Fibroblast of mammary gland (primary cell): Measurements from ENCODE around the gene USH2A.
"Not testable (repeated sequence)": the region's sequence is repeated elsewhere in the genome, so short reads cannot be mapped to it uniquely, and the experiment has no call there.

Source experiments
- DNase-seq: peaks from one replicate; pipeline ENCODE4 v3.0.0-alpha.2; 2010; ENCODE audit warnings: low read depth
- H3K4me3 ChIP-seq: 2 replicates; pipeline ENCODE4 v1.5.1; 2011; ENCODE audit warnings: low read depth, mild to moderate bottlenecking, low read length, moderate library complexity; ENCODE audit not compliant: control insufficient read depth
- TF ChIP-seq, protein P1 (sequence below): conservative IDR thresholded peaks from 2 replicates; pipeline ENCODE4 v1.5.1; 2011; ENCODE audit warnings: low read depth, low read length, inconsistent platforms; ENCODE audit not compliant: control insufficient read depth, insufficient read depth

Gene USH2A

DNA sequence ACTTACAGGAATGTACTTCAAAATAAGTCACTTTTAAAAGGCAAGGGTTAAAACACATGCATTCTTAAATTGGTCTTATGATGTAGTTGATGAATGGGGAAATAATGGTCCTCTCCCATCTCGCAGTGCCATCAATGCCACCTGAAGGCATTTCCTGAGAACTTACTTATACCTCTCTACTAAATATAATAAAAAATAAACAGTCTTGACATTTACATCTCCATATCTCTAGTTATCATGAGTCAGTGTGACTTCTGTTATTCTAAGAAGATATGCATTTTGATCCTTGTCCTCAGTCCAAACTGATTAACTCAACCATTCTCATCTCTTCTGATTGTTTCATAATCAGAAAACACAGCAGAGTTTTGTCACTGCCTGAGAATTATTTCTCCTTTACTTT lies 253.9 kb downstream of the USH2A start:
- no peak overlapping the region for H3K4me3 ChIP-seq
- TF ChIP-seq, protein P1, sequence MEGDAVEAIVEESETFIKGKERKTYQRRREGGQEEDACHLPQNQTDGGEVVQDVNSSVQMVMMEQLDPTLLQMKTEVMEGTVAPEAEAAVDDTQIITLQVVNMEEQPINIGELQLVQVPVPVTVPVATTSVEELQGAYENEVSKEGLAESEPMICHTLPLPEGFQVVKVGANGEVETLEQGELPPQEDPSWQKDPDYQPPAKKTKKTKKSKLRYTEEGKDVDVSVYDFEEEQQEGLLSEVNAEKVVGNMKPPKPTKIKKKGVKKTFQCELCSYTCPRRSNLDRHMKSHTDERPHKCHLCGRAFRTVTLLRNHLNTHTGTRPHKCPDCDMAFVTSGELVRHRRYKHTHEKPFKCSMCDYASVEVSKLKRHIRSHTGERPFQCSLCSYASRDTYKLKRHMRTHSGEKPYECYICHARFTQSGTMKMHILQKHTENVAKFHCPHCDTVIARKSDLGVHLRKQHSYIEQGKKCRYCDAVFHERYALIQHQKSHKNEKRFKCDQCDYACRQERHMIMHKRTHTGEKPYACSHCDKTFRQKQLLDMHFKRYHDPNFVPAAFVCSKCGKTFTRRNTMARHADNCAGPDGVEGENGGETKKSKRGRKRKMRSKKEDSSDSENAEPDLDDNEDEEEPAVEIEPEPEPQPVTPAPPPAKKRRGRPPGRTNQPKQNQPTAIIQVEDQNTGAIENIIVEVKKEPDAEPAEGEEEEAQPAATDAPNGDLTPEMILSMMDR: no peak
- no peak for DNase-seq

DNA sequence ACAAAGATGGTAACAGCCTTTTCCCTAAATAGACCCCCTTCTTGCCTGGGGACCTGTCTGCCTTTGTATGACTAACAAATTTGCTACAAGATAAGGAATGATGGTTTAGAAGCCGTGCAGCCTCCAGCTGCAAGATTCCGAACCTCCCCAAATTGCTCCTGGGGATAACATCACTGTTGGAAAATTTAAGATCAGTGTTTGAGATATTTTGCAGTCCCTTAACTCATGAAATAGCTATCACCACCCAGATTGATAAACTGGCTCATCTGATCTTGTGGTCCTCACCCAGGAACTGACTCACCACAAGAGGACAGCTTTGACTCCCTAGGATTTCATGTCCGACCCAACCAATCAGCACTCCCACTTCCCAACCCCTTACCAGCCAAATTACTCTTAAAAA lies 254.7 kb downstream of the USH2A start:
- no peak overlapping the region for H3K4me3 ChIP-seq
- TF ChIP-seq, protein P1: no peak
- no peak for DNase-seq

DNA sequence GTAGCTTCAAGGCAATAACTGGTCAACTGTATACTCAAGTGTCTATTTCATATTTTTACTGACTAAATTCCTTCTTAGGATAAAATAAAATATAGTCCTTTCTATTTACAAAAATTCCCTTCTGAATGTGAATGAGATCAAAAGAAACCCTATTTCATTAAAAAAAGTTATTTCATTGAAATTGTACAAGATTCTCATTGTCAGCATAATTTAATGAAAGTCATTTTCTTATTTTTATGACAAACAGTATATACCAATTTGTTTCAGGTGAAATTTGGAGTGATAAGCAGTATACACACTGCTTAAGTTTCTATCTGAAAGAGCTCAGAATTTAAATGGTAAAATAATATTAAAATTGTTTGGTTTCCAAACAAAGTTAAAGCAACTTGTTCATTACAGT lies 269.2 kb downstream of the USH2A start:
- no peak overlapping the region for H3K4me3 ChIP-seq
- TF ChIP-seq, protein P1: no peak
- no peak for DNase-seq

DNA sequence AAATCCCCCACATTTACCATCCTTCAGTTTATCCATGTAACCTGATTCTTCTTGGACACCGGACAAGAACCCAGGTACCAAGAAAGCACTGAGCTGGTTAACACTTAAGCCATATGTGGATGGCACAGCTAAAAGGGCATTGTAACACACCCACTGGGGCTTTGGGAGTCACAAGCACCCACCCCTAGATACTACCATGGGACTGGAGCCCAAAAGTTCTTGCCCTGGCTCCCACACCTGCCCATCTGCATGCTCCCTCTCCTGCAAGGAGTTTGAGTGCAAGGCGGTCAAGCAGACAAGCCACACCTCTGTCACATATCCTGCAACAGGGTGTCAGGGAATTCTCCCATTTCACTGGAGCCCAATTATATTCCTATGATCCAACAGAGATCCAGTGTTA lies 270.1 kb downstream of the USH2A start:
- TF ChIP-seq, protein P1: no peak
- no peak for DNase-seq
- no peak overlapping the region for H3K4me3 ChIP-seq

DNA sequence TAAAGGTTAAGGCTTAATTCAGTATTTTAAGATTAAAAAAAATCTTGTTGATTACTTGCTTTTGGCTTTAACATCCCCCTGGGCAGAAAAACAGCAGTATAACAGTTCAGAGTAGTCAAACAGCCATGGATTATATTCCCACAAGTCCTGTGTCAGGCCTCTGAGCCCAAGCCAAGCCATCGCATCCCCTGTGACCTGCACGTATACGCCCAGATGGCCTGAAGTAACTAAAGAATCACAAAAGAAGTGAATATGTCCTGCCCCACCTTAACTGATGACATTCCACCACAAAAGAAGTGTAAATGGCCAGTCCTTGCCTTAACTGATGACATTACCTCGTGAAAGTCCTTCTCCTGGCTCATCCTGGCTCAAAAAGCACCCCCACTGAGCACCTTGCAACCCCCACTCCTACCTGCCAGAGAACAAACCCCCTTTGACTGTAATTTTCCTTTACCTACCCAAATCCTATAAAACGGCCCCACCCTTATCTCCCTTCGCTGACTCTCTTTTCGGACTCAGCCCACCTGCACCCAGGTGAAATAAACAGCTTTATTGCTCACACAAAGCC lies 277.7 kb downstream of the USH2A start:
- not testable (repeated sequence) for DNase-seq, H3K4me3 ChIP-seq

DNA sequence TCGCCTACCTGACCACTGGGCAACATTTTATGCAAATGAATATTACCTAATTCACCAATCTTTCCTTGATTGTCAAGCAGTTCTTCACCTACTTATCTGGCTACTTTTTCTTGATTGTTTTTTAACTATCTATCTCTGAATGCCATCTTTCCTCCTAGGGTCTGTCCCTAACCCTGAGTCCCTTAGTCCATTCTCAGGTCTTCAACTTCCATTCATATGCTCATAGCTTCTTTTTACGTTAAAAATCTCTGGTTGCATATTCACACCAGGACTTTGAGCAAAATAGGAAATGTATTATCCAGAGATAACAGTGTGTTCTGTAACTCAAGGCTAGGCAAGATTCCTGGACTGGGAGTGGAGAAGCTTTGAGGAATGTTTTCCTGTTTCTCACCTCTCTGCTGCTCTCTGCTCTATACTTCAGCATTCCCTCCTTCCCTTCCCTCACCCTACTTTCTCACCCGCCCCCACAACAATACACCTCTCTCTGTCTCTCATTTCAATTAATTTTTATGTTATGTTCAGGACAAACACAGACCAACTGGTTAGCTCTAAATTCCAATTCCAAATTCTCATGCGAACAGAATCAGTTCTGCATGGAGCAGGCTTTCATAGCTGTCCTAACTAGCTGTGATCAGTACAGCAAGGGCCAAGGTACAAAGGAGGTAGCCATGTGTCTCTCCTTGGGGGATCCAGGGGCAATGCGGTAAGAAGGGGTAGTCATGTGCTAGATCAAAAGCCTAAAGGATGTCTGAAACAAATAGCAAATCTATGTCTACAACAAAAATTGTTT lies 278.4 kb downstream of the USH2A start:
- H3K4me3 ChIP-seq: no peak overlapping the region
- TF ChIP-seq, protein P1: no peak
- no peak for DNase-seq

DNA sequence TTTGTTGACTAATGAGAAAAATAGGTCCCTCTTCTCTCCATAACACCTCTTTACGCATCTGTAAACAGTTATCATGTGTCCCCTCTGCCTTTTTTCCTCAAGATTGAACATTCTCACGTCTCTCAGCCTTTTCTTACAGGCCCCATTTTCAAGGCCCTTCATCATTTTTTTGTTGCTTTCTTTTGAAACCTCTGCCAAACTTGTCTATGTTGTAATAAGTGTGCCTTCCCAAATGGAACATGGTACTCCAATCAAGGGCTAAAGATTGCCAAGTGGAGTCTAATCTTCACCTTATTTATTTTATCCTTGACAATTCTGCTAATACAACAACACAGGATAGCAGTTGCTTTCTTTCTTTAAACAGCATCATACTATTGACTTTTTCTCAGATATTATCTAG lies 280.3 kb downstream of the USH2A start:
- TF ChIP-seq, protein P1: no peak
- no peak for DNase-seq
- no peak overlapping the region for H3K4me3 ChIP-seq
